ENCODE results near the gene DENND11. TPM values are rescaled to one million over a fixed set of nuclear protein-coding genes. Genes with fewer than 3 reads are reported as not detected.
A peak's percentile ranks its signal among the peaks of the same experiment; 100 is the strongest.

DENND11 gene
- total and polyA plus RNA-seq, 9 of the 15 experiments (the other 6 are each of a cell fraction or from before 2014, with no cell fraction given): 0.07 to 1.1 (median 0.36) TPM

DNA sequence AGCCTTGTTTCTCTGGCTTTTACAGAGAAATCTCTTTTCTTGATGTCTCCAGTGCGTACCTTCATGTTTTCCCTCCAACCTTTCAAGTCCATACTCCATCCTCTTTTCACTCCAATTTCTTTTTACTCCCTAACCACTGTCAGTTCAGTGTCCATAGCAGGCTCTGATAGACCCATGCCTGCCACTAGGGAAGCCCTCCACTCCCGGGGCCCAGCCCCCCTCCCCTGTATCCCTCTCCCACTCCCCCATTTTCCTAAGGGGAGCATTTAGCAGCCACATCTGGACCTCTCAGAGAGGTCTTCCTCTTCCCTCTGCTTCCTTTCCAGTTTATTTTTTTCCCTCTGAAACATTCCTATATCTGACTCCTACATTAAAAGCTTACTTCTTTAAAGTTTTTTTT is 33.1 kb downstream of the DENND11 start:
- Histone ChIP-seq H3K79me2 (ENCODE audit: control insufficient read depth, insufficient read depth, low read length) (no peaks in the 10 kb centered on the region), H4K20me1 (replicated peaks; ENCODE audit: control insufficient read depth, insufficient read depth, low read length) (no peaks in the 10 kb centered on the region), H3K36me3 (ENCODE audit: control insufficient read depth, insufficient read depth, low read length) (no peaks in the 10 kb centered on the region), H3K27ac (ENCODE audit: extremely low read depth, low read depth, low read length) (no peak overlapping the region), H3K4me3 (no peak overlapping the region), H3K4me1 (replicated peaks in 1 of 2; ENCODE audit: control insufficient read depth in 2 of 2, insufficient read depth in 2 of 2, low read length in 2 of 2) (peaks cover 4 to 8% of the 10 kb centered on the region in 2 experiments; a peak in 3 of 5 replicates), H3K27me3 (ENCODE audit: control insufficient read depth in 2 of 2, insufficient read depth in 2 of 2, low read length in 2 of 2) (peaks cover 7 to 19% of the 10 kb centered on the region in 2 experiments; a peak in 4 of 5 replicates), H3K9me1 (ENCODE audit: control insufficient read depth, insufficient read depth, low read length) (no peaks in the 10 kb centered on the region), H3K4me2 (ENCODE audit: insufficient read depth, low read length) (no peak overlapping the region), H3K9ac (ENCODE audit: insufficient read depth in 1 of 2, low read depth in 2 of 2, low read length in 2 of 2) (no peak overlapping the region), H3K9me3 (replicated peaks; ENCODE audit: control insufficient read depth, insufficient read depth, low read depth, low read length) (no peaks in the 10 kb centered on the region), H2AFZ (ENCODE audit: low read depth, low read length) (no peak overlapping the region)
- BruUV-seq (replicated peaks): no TSS peak
- DNase-seq (ENCODE audit: extremely low read depth in 1 of 4, low spot score in 3 of 4): no peak
- CTCF ChIA-PET (ENCODE audit: low intra/inter-chr PET ratio): no interaction called here
- POLR2A ChIA-PET: no interaction called here
- intact Hi-C loops (cut with micrococcal nuclease) (no loop called here), in situ Hi-C loops (cut with MboI) (no loop called here)
- no peak for ATAC-seq
- WGBS (ENCODE audit: insufficient coverage, low coverage, missing lambda C conversion rate): 18% methylated on average over 2 of the region's 2 CpGs
- TF ChIP-seq PHF20 (IDR thresholded peaks at IDR 0.05; ENCODE audit: partially characterized antibody): no peak
- TF ChIP-seq JUN (IDR thresholded peaks at IDR 0.05; ENCODE audit: borderline replicate concordance, low read depth, low read length): no peak
- no peak for TF ChIP-seq JUN (CRISPR knock-in tag; IDR thresholded peaks at IDR 0.05; ENCODE audit: borderline replicate concordance)
- no peak for TF ChIP-seq KDM1A (IDR thresholded peaks at IDR 0.05)
- TF ChIP-seq RBFOX2 (IDR thresholded peaks at IDR 0.05; ENCODE audit: low read depth, low read length): no peak
- TF ChIP-seq KDM5B (IDR thresholded peaks at IDR 0.05; ENCODE audit: insufficient replicate concordance, low read depth, low read length): no peak
- TF ChIP-seq SMAD3 (CRISPR knock-in tag; conservative IDR thresholded peaks at IDR 0.05): no peak
- no peak for FAIRE-seq

DNA sequence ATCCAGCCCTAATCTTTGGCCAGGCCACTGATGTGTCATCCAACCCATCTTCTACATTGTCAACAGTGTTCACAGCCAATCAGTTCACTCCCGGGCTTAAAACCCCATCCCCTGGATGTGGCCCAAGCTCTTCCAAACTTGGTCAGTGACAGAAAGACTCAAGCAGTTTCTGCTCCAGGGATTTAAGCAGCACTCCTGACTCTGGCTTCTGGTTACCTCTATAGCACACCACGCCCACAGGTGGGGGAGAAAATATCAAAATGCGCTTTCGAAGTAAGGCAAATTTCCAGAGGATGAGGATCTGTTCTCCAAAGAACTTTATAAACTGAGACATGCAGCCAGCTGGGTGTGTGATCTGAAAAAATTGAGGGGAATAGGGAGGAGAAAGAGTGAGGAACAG is 35.9 kb downstream of the DENND11 start:
- POLR2A ChIA-PET: no interaction called here
- intact Hi-C loops (cut with micrococcal nuclease): no loop called here
- no peak for TF ChIP-seq HDGF (IDR thresholded peaks at IDR 0.05)
- TF ChIP-seq SMAD4 (CRISPR knock-in tag; conservative IDR thresholded peaks at IDR 0.05): no peak
- TF ChIP-seq, protein P1, sequence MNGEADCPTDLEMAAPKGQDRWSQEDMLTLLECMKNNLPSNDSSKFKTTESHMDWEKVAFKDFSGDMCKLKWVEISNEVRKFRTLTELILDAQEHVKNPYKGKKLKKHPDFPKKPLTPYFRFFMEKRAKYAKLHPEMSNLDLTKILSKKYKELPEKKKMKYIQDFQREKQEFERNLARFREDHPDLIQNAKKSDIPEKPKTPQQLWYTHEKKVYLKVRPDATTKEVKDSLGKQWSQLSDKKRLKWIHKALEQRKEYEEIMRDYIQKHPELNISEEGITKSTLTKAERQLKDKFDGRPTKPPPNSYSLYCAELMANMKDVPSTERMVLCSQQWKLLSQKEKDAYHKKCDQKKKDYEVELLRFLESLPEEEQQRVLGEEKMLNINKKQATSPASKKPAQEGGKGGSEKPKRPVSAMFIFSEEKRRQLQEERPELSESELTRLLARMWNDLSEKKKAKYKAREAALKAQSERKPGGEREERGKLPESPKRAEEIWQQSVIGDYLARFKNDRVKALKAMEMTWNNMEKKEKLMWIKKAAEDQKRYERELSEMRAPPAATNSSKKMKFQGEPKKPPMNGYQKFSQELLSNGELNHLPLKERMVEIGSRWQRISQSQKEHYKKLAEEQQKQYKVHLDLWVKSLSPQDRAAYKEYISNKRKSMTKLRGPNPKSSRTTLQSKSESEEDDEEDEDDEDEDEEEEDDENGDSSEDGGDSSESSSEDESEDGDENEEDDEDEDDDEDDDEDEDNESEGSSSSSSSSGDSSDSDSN (IDR thresholded peaks at IDR 0.05; ENCODE audit: borderline replicate concordance in 1 of 2, low read depth in 2 of 2, low read length in 2 of 2): 0 out of 4 replicates have a peak, but pooled peaks of 1 of the 2 experiments have one; percentile 32
- no peak for TF ChIP-seq TGIF2 (CRISPR knock-in tag; IDR thresholded peaks at IDR 0.05)

More for the DNA sequence above, 35.9 kb downstream of the DENND11 start:
- Histone ChIP-seq H3K9me3 (replicated peaks; ENCODE audit: control insufficient read depth, insufficient read depth, low read depth, low read length) (no peaks in the 10 kb centered on the region), H4K20me1 (replicated peaks; ENCODE audit: control insufficient read depth, insufficient read depth, low read length) (no peaks in the 10 kb centered on the region), H3K27me3 (ENCODE audit: control insufficient read depth in 2 of 2, insufficient read depth in 2 of 2, low read length in 2 of 2) (peaks cover 7 to 13% of the 10 kb centered on the region in 2 experiments; a peak in 4 of 5 replicates), H3K4me1 (replicated peaks in 1 of 2; ENCODE audit: control insufficient read depth in 2 of 2, insufficient read depth in 2 of 2, low read length in 2 of 2) (peaks cover 4 to 15% of the 10 kb centered on the region in 2 experiments; a peak in 3 of 5 replicates), H3K9ac (ENCODE audit: insufficient read depth in 1 of 2, low read depth in 2 of 2, low read length in 2 of 2) (no peak overlapping the region), H3K79me2 (ENCODE audit: control insufficient read depth, insufficient read depth, low read length) (no peaks in the 10 kb centered on the region), H3K36me3 (ENCODE audit: control insufficient read depth, insufficient read depth, low read length) (no peaks in the 10 kb centered on the region; the same call in 2 of the 3 replicates), H3K27ac (ENCODE audit: extremely low read depth, low read depth, low read length) (no peak overlapping the region), H3K9me1 (ENCODE audit: control insufficient read depth, insufficient read depth, low read length) (no peaks in the 10 kb centered on the region), H3K4me3 (no peak overlapping the region), H2AFZ (ENCODE audit: low read depth, low read length) (no peak overlapping the region), H3K4me2 (ENCODE audit: insufficient read depth, low read length) (no peak overlapping the region)
- in situ Hi-C loops (cut with MboI): no loop called here
- BruUV-seq (replicated peaks): no TSS peak
- 21% methylated on average over 4 of the region's 4 CpGs for WGBS (ENCODE audit: insufficient coverage, low coverage, missing lambda C conversion rate)
- CTCF ChIA-PET (ENCODE audit: low intra/inter-chr PET ratio): no interaction called here
- ATAC-seq: peak; percentile 16; the same call in 2 of the 3 replicates
- FAIRE-seq: peak; percentile 15
- no peak for DNase-seq (ENCODE audit: extremely low read depth in 1 of 4, low spot score in 3 of 4)
